SU-DHL-6 (cell line): ENCODE results near the gene LYSMD1.
A peak's percentile ranks its signal among the peaks of the same experiment; 100 is the strongest.

Experiments
- H2AFZ ChIP-seq: fragments of 200-600 bp; sonication (generic); 2 replicates; pipeline ENCODE4 v1.6.1; 2014; ENCODE audit warnings: low read depth, mild to moderate bottlenecking, moderate library complexity, mixed read lengths, antibody characterized with exemption, low read length; ENCODE audit not compliant: severe bottlenecking
- H3F3A ChIP-seq: fragments of 200-600 bp; shearing (Covaris generic); 2 replicates; pipeline ENCODE4 v1.6.0; 2016; ENCODE audit warnings: antibody characterized with exemption, mild to moderate bottlenecking; ENCODE audit not compliant: insufficient read depth
- H3K27ac ChIP-seq: fragments of 200-600 bp; sonication (generic); 2 replicates; pipeline ENCODE4 v1.5.1; 2016; ENCODE audit warnings: low read depth, mild to moderate bottlenecking, low read length, moderate library complexity, mixed read lengths
- H3K27me3 ChIP-seq: fragments of 200-600 bp; sonication (generic), shearing (Covaris generic); 2 replicates; pipeline ENCODE4 v1.6.0; 2014; ENCODE audit warnings: mild to moderate bottlenecking, low read length
- H3K36me3 ChIP-seq: fragments of 200-600 bp; sonication (generic); 2 replicates; pipeline ENCODE4 v1.6.1; 2014; ENCODE audit warnings: mild to moderate bottlenecking, low read length, mixed read lengths
- H3K4me2 ChIP-seq: fragments of 300-600, 200-600 bp; shearing (Covaris generic), sonication (generic); 2 replicates; pipeline ENCODE4 v1.6.0; 2014; ENCODE audit warnings: low read length, low read depth, mild to moderate bottlenecking; ENCODE audit not compliant: poor library complexity, severe bottlenecking
- H3K4me3 ChIP-seq: fragments of 200-600 bp; sonication (generic); 2 replicates; pipeline ENCODE4 v1.5.1; 2014; ENCODE audit warnings: antibody characterized with exemption, low read length, mild to moderate bottlenecking, mixed read lengths; ENCODE audit not compliant: insufficient read depth, poor library complexity, severe bottlenecking
- H3K79me2 ChIP-seq: fragments of 200-600 bp; sonication (generic); 2 replicates; pipeline ENCODE4 v1.6.1; 2014; ENCODE audit warnings: mild to moderate bottlenecking, low read length, moderate library complexity; ENCODE audit not compliant: insufficient read depth
- H3K9ac ChIP-seq: fragments of 200-600 bp; sonication (generic); 2 replicates; pipeline ENCODE4 v1.7.0; 2014; ENCODE audit warnings: mild to moderate bottlenecking, low read length
- H3K9me2 ChIP-seq: fragments of 200-600 bp; sonication (generic); replicated peaks from 2 replicates; pipeline ENCODE4 v1.6.1; 2014; ENCODE audit warnings: low read length; ENCODE audit not compliant: insufficient read depth
- H3K9me3 ChIP-seq: fragments of 200-600 bp; sonication (generic); 2 replicates; pipeline ENCODE4 v1.6.1; 2014; ENCODE audit warnings: low read length, mixed read lengths; ENCODE audit not compliant: insufficient read depth
- H4K20me1 ChIP-seq: fragments of 200-600 bp; sonication (generic); 2 replicates; pipeline ENCODE4 v1.6.1; 2014; ENCODE audit warnings: low read depth, mild to moderate bottlenecking, antibody characterized with exemption, low read length, moderate library complexity, mixed read lengths
- EZH2phosphoT487 ChIP-seq: fragments of 200-600 bp; sonication (generic), shearing (Covaris generic); conservative IDR thresholded peaks from 2 replicates; pipeline ENCODE4 v1.6.1; 2018; ENCODE audit warnings: mild to moderate bottlenecking, antibody characterized with exemption, low read length, moderate library complexity, mixed read lengths
- TF ChIP-seq, protein P1 (sequence below): fragments of 200-600 bp; sonication (generic); IDR thresholded peaks from one replicate; pipeline ENCODE4 v1.5.1; 2017; ENCODE audit warnings: antibody characterized with exemption, mild to moderate bottlenecking, low read length, moderate library complexity; ENCODE audit not compliant: insufficient read depth, poor library complexity, severe bottlenecking

LYSMD1 gene

DNA sequence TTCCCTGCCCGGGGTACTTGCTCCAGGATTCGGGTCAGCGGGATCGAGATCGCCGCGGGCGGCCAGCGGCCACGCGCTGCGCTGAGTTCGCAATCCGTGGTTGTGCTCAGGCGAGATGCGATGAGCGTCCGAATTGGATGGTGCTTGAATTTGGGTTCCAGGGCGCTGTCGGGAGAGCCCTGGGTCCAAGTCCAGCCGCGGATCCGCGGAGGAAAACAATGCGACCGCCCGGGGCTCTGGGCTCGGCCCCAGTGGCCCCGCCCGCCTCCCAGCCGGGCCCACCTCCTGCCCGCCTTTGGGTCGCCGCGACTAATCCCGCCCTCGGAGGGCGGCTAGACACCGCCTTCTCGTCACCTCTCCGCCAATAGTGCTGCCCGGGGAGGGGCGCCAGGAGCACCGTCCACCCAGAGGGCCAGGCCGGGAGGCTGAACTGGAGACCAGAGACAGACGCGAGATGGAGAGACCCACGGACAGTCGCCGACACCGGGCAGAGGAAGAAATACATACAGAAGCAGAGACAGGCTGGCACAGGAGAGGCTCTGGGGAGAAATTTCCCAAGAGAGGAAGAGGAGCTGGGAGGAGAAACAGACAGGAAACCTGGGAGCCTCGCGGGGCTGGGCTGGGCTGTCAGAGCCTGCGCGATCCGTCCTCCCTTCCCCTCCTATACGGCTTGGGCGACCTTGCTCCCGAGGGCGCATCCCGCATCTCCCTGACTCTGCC, 19.1 kb downstream of the LYSMD1 start, which contains the start of gene SEMA6C:
Gene SEMA6C, minus strand, starts transcription at position 220 of the 720 bp plus-strand sequence. CDS start 4,010 bp downstream, outside the sequence.
- peak within 1 kb of the TSS; percentile 95 for H2AFZ ChIP-seq
- H3K9me3 ChIP-seq = no peaks in the 10 kb centered on the region
- peak within 1 kb of the TSS; percentile 81 for H3K4me3 ChIP-seq
- no peak within 1 kb of the TSS for H3K27ac ChIP-seq
- TF ChIP-seq, protein P1, sequence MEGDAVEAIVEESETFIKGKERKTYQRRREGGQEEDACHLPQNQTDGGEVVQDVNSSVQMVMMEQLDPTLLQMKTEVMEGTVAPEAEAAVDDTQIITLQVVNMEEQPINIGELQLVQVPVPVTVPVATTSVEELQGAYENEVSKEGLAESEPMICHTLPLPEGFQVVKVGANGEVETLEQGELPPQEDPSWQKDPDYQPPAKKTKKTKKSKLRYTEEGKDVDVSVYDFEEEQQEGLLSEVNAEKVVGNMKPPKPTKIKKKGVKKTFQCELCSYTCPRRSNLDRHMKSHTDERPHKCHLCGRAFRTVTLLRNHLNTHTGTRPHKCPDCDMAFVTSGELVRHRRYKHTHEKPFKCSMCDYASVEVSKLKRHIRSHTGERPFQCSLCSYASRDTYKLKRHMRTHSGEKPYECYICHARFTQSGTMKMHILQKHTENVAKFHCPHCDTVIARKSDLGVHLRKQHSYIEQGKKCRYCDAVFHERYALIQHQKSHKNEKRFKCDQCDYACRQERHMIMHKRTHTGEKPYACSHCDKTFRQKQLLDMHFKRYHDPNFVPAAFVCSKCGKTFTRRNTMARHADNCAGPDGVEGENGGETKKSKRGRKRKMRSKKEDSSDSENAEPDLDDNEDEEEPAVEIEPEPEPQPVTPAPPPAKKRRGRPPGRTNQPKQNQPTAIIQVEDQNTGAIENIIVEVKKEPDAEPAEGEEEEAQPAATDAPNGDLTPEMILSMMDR = no peak
- TF ChIP-seq EZH2phosphoT487 = no peak
- H3K9me2 ChIP-seq = no peaks in the 10 kb centered on the region
- peak within 1 kb of the TSS; percentile 90 for H3K4me2 ChIP-seq
- H3K36me3 ChIP-seq = no peaks in the 10 kb centered on the region
- no peaks in the 10 kb centered on the region for H4K20me1 ChIP-seq
- no peaks in the 10 kb centered on the region for H3K79me2 ChIP-seq
- no peaks in the 10 kb centered on the region for H3F3A ChIP-seq
- H3K9ac ChIP-seq = peak within 1 kb of the TSS; percentile 41
- H3K27me3 ChIP-seq = no peaks in the 10 kb centered on the region

DNA sequence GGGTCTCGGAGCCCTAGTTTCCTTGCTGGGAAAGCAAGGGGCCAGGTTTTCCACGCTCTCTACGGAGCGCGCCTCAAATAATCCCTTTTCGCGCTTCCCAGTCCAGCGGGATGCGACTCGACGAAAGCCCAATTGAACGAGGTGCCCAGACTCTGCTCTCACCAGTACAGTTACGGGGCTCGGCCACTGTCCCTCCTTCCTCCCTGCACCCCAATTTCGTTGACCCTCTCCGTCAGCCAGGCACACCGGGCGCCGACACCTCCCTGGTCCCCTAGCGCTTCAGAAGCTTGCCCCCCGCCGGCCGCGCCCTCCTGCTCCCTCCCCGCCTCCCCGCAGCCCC, 19.7 kb downstream of the LYSMD1 start:
- TF ChIP-seq EZH2phosphoT487 = no peak
- TF ChIP-seq, protein P1 = no peak
- H3K9me3 ChIP-seq = no peaks in the 10 kb centered on the region
- no peaks in the 10 kb centered on the region for H3K27me3 ChIP-seq
- peak overlapping the region; percentile 90 for H3K4me2 ChIP-seq
- peak overlapping the region; percentile 95 for H2AFZ ChIP-seq
- no peaks in the 10 kb centered on the region for H3F3A ChIP-seq
- no peaks in the 10 kb centered on the region for H3K79me2 ChIP-seq
- H3K9me2 ChIP-seq = no peaks in the 10 kb centered on the region
- peak overlapping the region; percentile 41 for H3K9ac ChIP-seq
- H4K20me1 ChIP-seq = no peaks in the 10 kb centered on the region
- no peaks in the 10 kb centered on the region for H3K36me3 ChIP-seq
- peak overlapping the region; percentile 81 for H3K4me3 ChIP-seq
- no peak overlapping the region for H3K27ac ChIP-seq

DNA sequence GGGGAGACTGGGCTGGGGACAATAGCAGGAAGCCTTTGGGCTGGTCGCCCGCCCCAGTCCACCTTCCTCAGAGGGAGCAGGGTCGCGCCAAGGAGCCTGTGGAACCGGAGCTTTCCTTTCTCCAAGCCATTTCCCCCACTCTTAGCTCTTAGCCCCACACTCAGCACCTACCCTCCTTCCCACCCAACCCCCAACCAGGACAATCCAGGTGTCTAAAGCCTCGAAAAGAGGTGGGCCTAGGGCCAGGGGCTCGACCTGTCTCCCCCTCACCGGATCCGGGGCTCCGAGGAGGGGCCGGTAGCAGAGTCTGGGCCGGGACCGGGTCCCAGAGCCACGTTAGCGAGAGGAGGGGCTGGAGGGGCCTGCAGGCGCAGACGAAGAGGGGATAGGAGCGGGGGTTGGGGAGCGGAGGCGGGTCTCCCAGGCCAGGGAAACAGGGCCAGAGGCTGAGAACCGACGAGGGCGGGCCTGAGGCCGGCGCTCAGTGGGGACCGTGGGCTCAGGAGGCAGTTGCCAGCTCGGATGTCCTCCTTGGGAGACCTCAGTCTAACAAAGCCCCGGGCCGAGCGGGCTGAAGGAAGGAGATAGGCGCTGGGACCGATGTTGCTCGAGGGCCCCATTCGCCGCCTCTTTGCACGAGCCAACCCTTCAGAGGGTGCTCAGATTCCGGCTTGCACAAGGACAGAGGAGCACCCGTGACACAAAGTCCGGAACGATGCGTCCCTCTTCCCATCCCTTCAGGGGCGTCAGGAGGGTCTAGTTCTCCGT, 20.2 kb downstream of the LYSMD1 start:
- Histone ChIP-seq H4K20me1 (no peaks in the 10 kb centered on the region), H3K4me2 (peak overlapping the region; percentile 90), H3K27ac (no peak overlapping the region), H3F3A (no peaks in the 10 kb centered on the region), H3K9me2 (no peaks in the 10 kb centered on the region), H3K4me3 (no peak overlapping the region), H3K9me3 (no peaks in the 10 kb centered on the region), H3K36me3 (no peaks in the 10 kb centered on the region), H3K79me2 (no peaks in the 10 kb centered on the region), H2AFZ (no peak overlapping the region), H3K9ac (no peak overlapping the region), H3K27me3 (no peaks in the 10 kb centered on the region)
- TF ChIP-seq EZH2phosphoT487 = no peak
- TF ChIP-seq, protein P1 = no peak
